ENCODE measurements around the gene MALRD1.
"Not testable (repeated sequence)": the region's sequence is repeated elsewhere in the genome, so short reads cannot be mapped to it uniquely, and the experiment has no call there.

The MALRD1 gene

GRCh38 chr10:19728964-19729363 lies 680.4 kb downstream of the MALRD1 start:
- no peaks in the 10 kb centered on the region for H3K27me3 ChIP-seq (ENCODE audit: control insufficient read depth, insufficient read depth, low read length)
- no peak overlapping the region for H3K4me3 ChIP-seq (ENCODE audit: low read length)
- H3K4me1 ChIP-seq (ENCODE audit: control insufficient read depth, insufficient read depth, low read length) = no peaks in the 10 kb centered on the region
- no peaks in the 10 kb centered on the region for H3K36me3 ChIP-seq (ENCODE audit: control insufficient read depth, insufficient read depth, low read length)
- H3K27ac ChIP-seq (ENCODE audit: low read depth, low read length) = no peak overlapping the region
- no peak overlapping the region for H3K9ac ChIP-seq (ENCODE audit: low read length)

- H3K4me1 ChIP-seq (ENCODE audit: control insufficient read depth, insufficient read depth, low read length) = no peaks in the 10 kb centered on the region
- H3K27me3 ChIP-seq (ENCODE audit: control insufficient read depth, insufficient read depth, low read length) = no peaks in the 10 kb centered on the region
- no peak overlapping the region for H3K27ac ChIP-seq (ENCODE audit: low read depth, low read length)
- no peak overlapping the region for H3K4me3 ChIP-seq (ENCODE audit: low read length)
- no peak overlapping the region for H3K9ac ChIP-seq (ENCODE audit: low read length)
- H3K36me3 ChIP-seq (ENCODE audit: control insufficient read depth, insufficient read depth, low read length) = no peaks in the 10 kb centered on the region
Measured at GRCh38 chr10:19730167-19730906, 681.7 kb downstream of the MALRD1 start.

- Histone ChIP-seq H3K9ac (ENCODE audit: low read length) (no peak overlapping the region), H3K27me3 (ENCODE audit: control insufficient read depth, insufficient read depth, low read length) (no peaks in the 10 kb centered on the region), H3K36me3 (ENCODE audit: control insufficient read depth, insufficient read depth, low read length) (no peaks in the 10 kb centered on the region), H3K4me1 (ENCODE audit: control insufficient read depth, insufficient read depth, low read length) (no peaks in the 10 kb centered on the region), H3K4me3 (ENCODE audit: low read length) (no peak overlapping the region), H3K27ac (ENCODE audit: low read depth, low read length) (no peak overlapping the region)
Measured at GRCh38 chr10:19730907-19731217, 682.3 kb downstream of the MALRD1 start.

GRCh38 chr10:19731560-19731959 lies 683.0 kb downstream of the MALRD1 start:
- no peak overlapping the region for H3K9ac ChIP-seq (ENCODE audit: low read length)
- H3K4me3 ChIP-seq (ENCODE audit: low read length) = no peak overlapping the region
- no peaks in the 10 kb centered on the region for H3K36me3 ChIP-seq (ENCODE audit: control insufficient read depth, insufficient read depth, low read length)
- H3K4me1 ChIP-seq (ENCODE audit: control insufficient read depth, insufficient read depth, low read length) = no peaks in the 10 kb centered on the region
- H3K27me3 ChIP-seq (ENCODE audit: control insufficient read depth, insufficient read depth, low read length) = no peaks in the 10 kb centered on the region
- no peak overlapping the region for H3K27ac ChIP-seq (ENCODE audit: low read depth, low read length)

- Histone ChIP-seq H3K27ac (ENCODE audit: low read depth, low read length) (no peak overlapping the region), H3K36me3 (ENCODE audit: control insufficient read depth, insufficient read depth, low read length) (no peaks in the 10 kb centered on the region), H3K4me1 (ENCODE audit: control insufficient read depth, insufficient read depth, low read length) (no peaks in the 10 kb centered on the region), H3K9ac (ENCODE audit: low read length) (no peak overlapping the region), H3K4me3 (ENCODE audit: low read length) (no peak overlapping the region), H3K27me3 (ENCODE audit: control insufficient read depth, insufficient read depth, low read length) (no peaks in the 10 kb centered on the region)
Measured at GRCh38 chr10:19738440-19738839, 689.8 kb downstream of the MALRD1 start.

GRCh38 chr10:19739232-19739631 lies 690.6 kb downstream of the MALRD1 start:
- not testable (repeated sequence) for H3K4me1 ChIP-seq (ENCODE audit: control insufficient read depth, insufficient read depth, low read length); H3K27ac ChIP-seq (ENCODE audit: low read depth, low read length); H3K36me3 ChIP-seq (ENCODE audit: control insufficient read depth, insufficient read depth, low read length); H3K9ac ChIP-seq (ENCODE audit: low read length); H3K4me3 ChIP-seq (ENCODE audit: low read length); H3K27me3 ChIP-seq (ENCODE audit: control insufficient read depth, insufficient read depth, low read length)

GRCh38 chr10:19742144-19742543 lies 693.5 kb downstream of the MALRD1 start:
- H3K4me3 ChIP-seq (ENCODE audit: low read length); H3K9ac ChIP-seq (ENCODE audit: low read length); H3K36me3 ChIP-seq (ENCODE audit: control insufficient read depth, insufficient read depth, low read length); H3K4me1 ChIP-seq (ENCODE audit: control insufficient read depth, insufficient read depth, low read length); H3K27ac ChIP-seq (ENCODE audit: low read depth, low read length); H3K27me3 ChIP-seq (ENCODE audit: control insufficient read depth, insufficient read depth, low read length): not testable (repeated sequence)

GRCh38 chr10:19745672-19746071 lies 697.1 kb downstream of the MALRD1 start:
- Histone ChIP-seq H3K27ac (ENCODE audit: low read depth, low read length) (no peak overlapping the region), H3K4me1 (ENCODE audit: control insufficient read depth, insufficient read depth, low read length) (no peaks in the 10 kb centered on the region), H3K9ac (ENCODE audit: low read length) (no peak overlapping the region), H3K36me3 (ENCODE audit: control insufficient read depth, insufficient read depth, low read length) (no peaks in the 10 kb centered on the region), H3K27me3 (ENCODE audit: control insufficient read depth, insufficient read depth, low read length) (no peaks in the 10 kb centered on the region), H3K4me3 (ENCODE audit: low read length) (no peak overlapping the region)

- Histone ChIP-seq H3K9ac (ENCODE audit: low read length) (no peak overlapping the region), H3K27ac (ENCODE audit: low read depth, low read length) (no peak overlapping the region), H3K27me3 (ENCODE audit: control insufficient read depth, insufficient read depth, low read length) (no peaks in the 10 kb centered on the region), H3K4me1 (ENCODE audit: control insufficient read depth, insufficient read depth, low read length) (no peaks in the 10 kb centered on the region), H3K4me3 (ENCODE audit: low read length) (no peak overlapping the region), H3K36me3 (ENCODE audit: control insufficient read depth, insufficient read depth, low read length) (no peaks in the 10 kb centered on the region)
Measured at GRCh38 chr10:19749185-19749729, 700.7 kb downstream of the MALRD1 start.

GRCh38 chr10:19750972-19751371 lies 702.4 kb downstream of the MALRD1 start:
- no peaks in the 10 kb centered on the region for H3K4me1 ChIP-seq (ENCODE audit: control insufficient read depth, insufficient read depth, low read length)
- no peak overlapping the region for H3K4me3 ChIP-seq (ENCODE audit: low read length)

GRCh38 chr10:19756919-19757318 lies 708.3 kb downstream of the MALRD1 start:
- H3K36me3 ChIP-seq (ENCODE audit: control insufficient read depth, insufficient read depth, low read length) = no peaks in the 10 kb centered on the region
- no peak overlapping the region for H3K27ac ChIP-seq (ENCODE audit: low read depth, low read length)
- no peak overlapping the region for H3K9ac ChIP-seq (ENCODE audit: low read length)
- H3K4me1 ChIP-seq (ENCODE audit: control insufficient read depth, insufficient read depth, low read length) = no peaks in the 10 kb centered on the region
- H3K27me3 ChIP-seq (ENCODE audit: control insufficient read depth, insufficient read depth, low read length) = no peaks in the 10 kb centered on the region
- H3K4me3 ChIP-seq (ENCODE audit: low read length) = no peak overlapping the region

More at GRCh38 chr10:19750972-19751371, 702.4 kb downstream of the MALRD1 start:
- Histone ChIP-seq H3K27me3 (ENCODE audit: control insufficient read depth, insufficient read depth, low read length) (no peaks in the 10 kb centered on the region), H3K9ac (ENCODE audit: low read length) (no peak overlapping the region), H3K27ac (ENCODE audit: low read depth, low read length) (no peak overlapping the region), H3K36me3 (ENCODE audit: control insufficient read depth, insufficient read depth, low read length) (no peaks in the 10 kb centered on the region)

- no peaks in the 10 kb centered on the region for H3K27me3 ChIP-seq (ENCODE audit: control insufficient read depth, insufficient read depth, low read length)
- no peak overlapping the region for H3K4me3 ChIP-seq (ENCODE audit: low read length)
- no peak overlapping the region for H3K27ac ChIP-seq (ENCODE audit: low read depth, low read length)
- no peaks in the 10 kb centered on the region for H3K4me1 ChIP-seq (ENCODE audit: control insufficient read depth, insufficient read depth, low read length)
- H3K36me3 ChIP-seq (ENCODE audit: control insufficient read depth, insufficient read depth, low read length) = no peaks in the 10 kb centered on the region
- no peak overlapping the region for H3K9ac ChIP-seq (ENCODE audit: low read length)
Measured at GRCh38 chr10:19762026-19762425, 713.4 kb downstream of the MALRD1 start.

- Histone ChIP-seq H3K27me3 (ENCODE audit: control insufficient read depth, insufficient read depth, low read length) (no peaks in the 10 kb centered on the region), H3K4me1 (ENCODE audit: control insufficient read depth, insufficient read depth, low read length) (no peaks in the 10 kb centered on the region), H3K4me3 (ENCODE audit: low read length) (no peak overlapping the region), H3K9ac (ENCODE audit: low read length) (no peak overlapping the region), H3K36me3 (ENCODE audit: control insufficient read depth, insufficient read depth, low read length) (no peaks in the 10 kb centered on the region), H3K27ac (ENCODE audit: low read depth, low read length) (no peak overlapping the region)
Measured at GRCh38 chr10:19764111-19764510, 715.5 kb downstream of the MALRD1 start.

Measured in rectal smooth muscle tissue (tissue), 1 donor.